CMK (cell line): Measurements from ENCODE around the gene CCDC106.

Experiments used
- DNase-seq: peaks from one replicate; pipeline ENCODE4 v3.0.0-alpha.2; 2010; ENCODE audit warnings: low read depth

CCDC106 gene

GRCh38 chr19:55650602-55651230 is 2.7 kb downstream of the CCDC106 start:
- no peak for DNase-seq

- DNase-seq: no peak
Measured at GRCh38 chr19:55651236-55651635, 3.2 kb downstream of the CCDC106 start.

DNA sequence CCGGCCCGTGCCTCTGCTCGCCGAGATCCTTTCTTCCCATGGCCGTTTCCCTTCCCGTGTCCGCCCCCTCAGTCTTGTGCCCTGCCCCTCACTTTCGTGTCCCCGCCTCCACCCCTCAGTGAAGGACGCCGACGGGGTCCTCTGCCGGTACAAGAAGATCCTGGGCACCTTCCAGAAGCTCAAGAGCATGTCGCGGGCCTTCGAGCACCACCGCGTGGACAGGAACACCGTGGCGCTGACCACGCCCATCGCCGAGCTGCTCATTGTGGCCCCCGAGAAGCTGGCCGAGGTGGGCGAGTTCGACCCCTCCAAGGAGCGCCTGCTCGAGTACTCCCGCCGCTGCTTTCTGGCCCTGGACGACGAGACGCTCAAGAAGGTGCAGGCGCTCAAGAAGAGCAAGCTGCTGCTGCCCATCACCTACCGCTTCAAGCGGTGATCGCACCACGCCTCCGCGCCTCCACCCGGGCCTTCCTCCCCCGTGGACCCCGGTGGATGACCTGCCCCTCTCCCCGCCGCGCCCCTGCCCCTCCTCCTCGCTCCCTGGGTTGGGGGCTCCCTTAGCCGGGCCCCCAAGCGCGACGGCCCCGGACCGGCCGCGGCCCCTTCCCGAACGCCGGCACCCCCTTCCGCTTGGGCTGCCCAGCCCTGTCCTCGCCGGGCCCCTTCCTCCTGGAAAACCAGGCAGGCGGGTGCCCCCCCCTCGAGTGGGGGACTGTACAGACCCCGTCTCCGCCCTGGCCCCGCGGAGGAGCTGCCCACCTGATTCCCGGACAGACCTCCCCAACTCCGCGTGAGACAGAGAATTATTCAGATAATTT is 4.5 kb downstream of the CCDC106 start:
- DNase-seq: no peak

DNA sequence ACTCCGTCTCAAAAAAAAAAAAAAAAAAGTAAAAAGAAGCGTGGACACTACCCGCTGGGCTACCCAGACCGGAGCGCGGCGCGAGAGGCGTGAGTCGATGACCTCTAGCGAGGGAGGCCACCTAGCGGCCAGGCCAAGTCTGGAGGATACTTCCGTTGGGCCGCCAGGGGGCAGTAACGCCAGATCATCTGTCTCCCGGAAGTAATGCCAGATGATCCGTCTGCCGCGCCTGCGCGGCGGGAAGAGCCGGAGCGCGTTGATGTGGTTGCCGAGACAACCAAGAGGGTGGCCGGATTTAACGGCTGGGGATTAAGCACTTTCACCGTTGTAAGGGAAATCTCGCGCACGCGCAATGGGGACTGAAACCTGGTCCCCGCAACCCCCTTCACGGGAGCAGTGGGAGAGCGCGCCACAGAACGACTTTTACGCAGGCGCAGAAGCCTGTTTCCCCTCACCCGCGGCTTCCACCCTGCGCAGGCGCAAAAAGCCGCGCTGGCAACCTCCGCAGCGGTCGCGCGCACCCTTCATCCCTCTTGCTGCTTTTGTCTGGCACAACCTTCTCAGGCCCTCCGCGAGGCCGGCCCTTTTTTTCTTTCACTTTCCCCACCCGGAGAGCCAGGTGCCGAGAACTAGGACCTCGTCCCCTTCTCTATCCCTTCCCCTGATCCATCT is 5.8 kb downstream of the CCDC106 start:
- peak; percentile 98 for DNase-seq

GRCh38 chr19:55654323-55654867 is 6.4 kb downstream of the CCDC106 start:
- peak; percentile 99 for DNase-seq

GRCh38 chr19:55654868-55655647 is 7.0 kb downstream of the CCDC106 start, which contains the start of gene U2AF2:
TSS of gene U2AF2 (plus strand) at chr19:55655035. CDS start at chr19:55655105, 70 bp downstream.
- DNase-seq: peak; percentile 89

DNA sequence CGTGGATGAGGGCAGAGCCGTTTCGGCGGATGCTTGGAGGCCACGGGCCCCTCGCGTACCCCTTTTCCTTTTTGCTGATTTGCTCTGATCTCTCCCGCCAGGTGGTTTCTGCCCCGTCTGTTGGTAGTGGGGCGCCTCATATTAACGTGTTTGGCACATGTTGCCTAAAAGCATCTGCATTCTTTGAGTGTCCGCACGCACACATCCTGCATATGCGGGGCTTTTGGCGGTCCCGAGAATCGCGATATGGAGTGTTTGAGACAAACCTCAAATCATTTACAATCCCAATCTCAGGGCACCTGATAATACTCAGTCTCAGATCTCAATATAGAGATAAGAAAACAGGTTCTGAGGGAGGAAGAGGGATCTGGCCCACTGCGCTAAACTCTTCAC is 7.6 kb downstream of the CCDC106 start:
- no peak for DNase-seq

GRCh38 chr19:55656552-55656951 is 8.5 kb downstream of the CCDC106 start:
- DNase-seq: no peak

- no peak for DNase-seq
Measured at GRCh38 chr19:55656988-55657747, 9.2 kb downstream of the CCDC106 start.

GRCh38 chr19:55658846-55659459 is 10.9 kb downstream of the CCDC106 start:
- no peak for DNase-seq

DNA sequence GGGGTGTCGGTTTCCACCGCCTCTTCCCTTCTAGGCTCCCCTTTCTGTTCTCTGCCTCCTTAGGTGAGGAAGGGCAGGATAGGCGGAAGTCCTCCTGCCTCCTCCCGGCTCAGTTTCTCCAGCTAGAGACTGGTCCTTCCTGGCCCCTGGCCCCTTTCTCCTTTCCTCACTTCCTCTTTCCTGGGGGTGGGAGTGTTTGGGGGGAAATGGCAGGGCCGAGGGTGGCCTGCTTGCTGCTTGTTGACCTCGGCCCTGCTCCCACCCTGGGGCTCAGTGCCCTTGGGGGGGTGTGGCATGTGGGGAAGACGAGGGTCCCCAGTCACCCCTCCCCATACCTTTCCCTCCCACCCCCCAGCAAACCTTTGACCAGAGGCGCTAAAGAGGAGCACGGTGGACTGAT is 11.8 kb downstream of the CCDC106 start:
- no peak for DNase-seq

- DNase-seq: no peak
Measured at GRCh38 chr19:55660404-55660803, 12.4 kb downstream of the CCDC106 start.

DNA sequence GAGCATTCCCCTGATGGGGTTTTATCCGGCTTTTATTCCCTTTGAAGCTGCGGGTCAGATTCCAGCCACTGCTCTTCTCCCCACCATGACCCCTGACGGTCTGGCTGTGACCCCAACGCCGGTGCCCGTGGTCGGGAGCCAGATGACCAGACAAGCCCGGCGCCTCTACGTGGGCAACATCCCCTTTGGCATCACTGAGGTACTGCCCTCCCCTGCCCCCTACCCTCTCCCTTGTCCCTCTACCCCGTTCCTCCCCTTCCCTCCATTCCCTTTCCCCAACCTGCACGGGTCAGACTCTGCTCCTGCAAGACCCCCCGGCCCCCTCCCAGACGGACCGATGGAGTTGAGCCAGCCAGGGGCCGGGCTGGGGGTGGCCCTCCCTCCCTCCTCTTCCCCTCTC is 13.0 kb downstream of the CCDC106 start:
- no peak for DNase-seq

DNA sequence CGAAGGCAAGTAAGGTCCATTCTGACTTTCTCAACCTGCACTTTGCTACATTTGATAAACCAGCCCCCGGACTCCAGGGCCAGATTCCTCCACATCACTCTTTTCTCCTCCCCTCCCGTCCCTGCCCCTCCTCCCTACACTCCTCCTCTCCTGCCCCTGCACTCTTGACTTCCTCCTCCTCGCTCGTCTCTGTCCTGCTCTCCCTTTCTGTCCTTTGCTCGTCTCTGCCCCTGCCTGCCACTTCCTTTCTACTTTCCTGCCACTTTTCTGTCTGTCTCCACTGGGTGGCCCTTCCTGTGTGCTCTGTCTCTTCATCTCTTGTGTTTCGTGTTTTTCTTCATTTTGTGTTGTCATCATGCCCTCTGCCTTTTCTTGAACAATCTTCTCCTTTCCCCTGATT is 13.8 kb downstream of the CCDC106 start:
- no peak for DNase-seq

DNA sequence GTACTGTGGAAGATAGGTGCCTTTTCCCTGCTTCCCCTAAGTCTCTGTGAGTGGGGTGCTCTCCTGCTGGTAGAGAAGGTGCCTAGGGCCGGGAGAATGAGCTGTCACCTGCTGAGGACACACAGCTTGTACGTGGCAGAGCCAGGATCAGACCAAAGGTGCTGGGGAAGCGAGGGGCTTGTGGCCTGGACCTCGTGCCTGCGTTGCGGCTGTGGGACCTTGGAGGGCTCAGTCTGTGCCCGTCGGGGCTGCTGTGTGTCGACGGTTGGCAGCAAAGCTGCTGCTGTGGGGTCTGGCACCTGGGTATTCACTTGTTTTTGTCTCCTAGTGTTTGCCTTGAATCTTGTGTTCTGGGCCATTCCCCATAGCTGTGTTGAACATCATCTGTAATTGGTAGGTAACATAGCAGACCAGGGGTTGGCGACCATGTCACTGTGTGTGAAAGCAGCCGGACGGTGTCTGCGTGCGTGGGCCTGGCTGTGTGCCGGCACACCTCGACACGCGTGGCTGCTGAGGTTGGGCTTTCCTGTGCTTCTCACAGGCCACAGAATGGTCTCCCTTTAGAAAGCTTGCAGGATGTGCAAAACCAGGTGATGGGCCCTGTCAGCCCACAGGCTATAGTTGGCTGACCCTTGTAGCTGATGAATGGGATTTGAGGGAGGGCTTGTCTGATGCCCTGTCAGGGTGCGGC is 16.0 kb downstream of the CCDC106 start:
- no peak for DNase-seq

GRCh38 chr19:55666343-55667005 is 18.5 kb downstream of the CCDC106 start:
- no peak for DNase-seq

- DNase-seq: no peak
Measured at GRCh38 chr19:55667006-55667381, 19.0 kb downstream of the CCDC106 start.

DNA sequence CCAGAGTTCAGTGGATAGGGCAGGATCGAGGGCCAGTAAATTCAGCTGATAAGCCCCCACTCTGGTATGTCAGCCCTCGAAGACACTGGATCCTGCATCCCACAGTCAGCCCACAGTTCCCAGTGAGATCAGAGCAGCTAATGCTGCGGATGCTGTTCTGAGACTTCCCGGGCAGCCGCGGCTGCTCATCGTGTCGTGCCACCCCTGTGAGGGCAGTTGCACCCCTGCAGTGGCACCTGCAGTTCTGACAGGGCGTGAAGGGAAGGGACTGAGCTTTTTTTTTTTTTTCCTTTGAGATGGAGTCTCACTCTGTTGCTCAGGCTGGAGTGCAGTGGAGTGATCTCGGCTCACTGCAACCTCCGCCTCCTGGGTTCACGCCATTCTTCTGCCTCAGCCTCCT is 19.5 kb downstream of the CCDC106 start:
- DNase-seq: no peak

DNA sequence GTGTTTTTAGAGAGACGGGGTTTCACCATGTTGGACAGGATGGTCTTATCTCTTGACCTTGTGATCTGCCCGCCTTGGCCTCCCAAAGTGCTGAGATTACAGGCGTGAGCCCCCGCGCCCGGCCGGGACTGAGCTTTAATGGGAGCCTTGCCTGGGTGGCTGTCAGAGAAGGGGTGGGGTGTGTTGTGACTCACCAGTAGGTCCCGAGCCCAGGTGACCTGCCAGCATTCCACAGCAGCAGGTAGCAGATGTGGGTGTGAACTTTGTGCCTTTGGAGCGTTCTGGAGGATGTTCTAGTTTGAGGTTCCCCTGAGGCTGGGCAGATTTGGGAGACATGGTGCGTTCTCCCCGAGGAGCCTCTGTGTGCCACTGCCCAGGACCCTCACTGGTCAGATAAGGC is 19.9 kb downstream of the CCDC106 start:
- no peak for DNase-seq
